Suppressor macrophage (primary cell): Measurements from ENCODE around the gene SPRYD4.
A peak's percentile ranks its signal among the peaks of the same experiment; 100 is the strongest.
"Not testable (repeated sequence)": the region's sequence is repeated elsewhere in the genome, so short reads cannot be mapped to it uniquely, and the experiment has no call there.

Source experiments
- DNase-seq, 4 experiments: peaks; one replicate each; pipeline ENCODE4 v3.0.0-alpha.2; 2020 to 2022
- total RNA-seq, 17 experiments: gene quantifications; one replicate each; lab custom pipeline; 2026; ENCODE audit warnings: mixed read lengths in 6 of 17, inconsistent platforms in 3 of 17; lab: John Stamatoyannopoulos, UW

The SPRYD4 gene
- total RNA-seq, result 8.3 to 20.5 (median 12.8) reads per million in 17 experiments

DNA sequence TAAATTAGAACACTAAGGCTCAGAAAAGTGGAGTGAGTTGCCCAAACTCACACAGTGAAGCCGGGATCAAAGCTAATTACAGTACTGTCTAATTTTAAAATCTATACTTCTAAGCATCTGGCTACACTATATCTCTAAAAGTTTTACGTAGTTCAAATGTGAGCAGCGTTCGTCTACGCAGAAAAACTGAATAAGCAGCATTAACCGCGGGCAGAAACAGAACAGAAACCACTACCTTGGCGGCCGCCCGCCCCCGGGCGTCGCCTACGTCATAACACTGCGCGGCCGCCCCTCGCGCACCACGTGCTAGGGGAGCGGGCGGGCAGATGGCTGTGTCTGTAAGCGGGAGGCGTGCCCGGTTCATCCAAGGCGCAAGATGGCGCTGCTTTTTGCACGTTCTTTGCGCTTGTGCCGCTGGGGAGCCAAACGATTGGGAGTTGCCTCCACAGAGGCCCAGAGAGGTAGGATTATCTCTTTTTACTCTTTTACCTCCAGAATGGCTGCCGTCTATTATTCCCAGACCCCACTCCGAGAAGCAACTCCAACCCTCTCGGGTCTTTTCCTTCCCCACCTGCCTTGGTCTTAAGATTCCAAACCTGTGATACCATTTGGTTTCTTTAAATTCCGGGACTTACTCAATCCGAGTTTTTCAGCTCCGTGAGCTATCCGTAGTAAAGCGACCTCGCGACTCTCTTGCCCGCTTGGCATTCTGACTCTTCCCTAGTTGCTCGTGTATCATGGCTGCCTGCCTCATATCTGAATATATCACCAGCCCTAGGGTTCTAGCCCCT, at the start of gene SPRYD4:
TSS of gene SPRYD4 (plus strand) at position 363 of the 791 bp plus-strand sequence. CDS start at position 377, 14 bp downstream.
- peak; percentile 97 to 98 (median 98) for DNase-seq

DNA sequence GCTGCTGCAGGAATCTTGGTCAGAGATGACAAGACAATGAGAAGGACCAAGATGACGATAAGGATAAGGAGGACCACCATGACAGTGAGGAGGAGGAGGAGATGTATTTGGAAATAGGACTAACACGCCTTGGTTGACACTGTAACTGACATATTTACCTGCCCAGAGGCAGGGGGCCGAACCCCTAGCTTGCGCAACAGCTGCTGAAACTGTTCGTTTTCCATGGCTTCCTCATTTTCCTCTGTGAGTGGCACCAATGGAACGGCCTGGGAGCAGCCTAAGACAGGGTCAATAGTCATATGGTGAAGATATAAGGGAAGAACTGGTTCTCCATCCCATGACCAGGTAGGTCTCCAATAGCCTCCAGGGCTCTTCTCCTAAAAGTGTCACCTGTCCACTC, 48.0 kb upstream of the SPRYD4 start:
- DNase-seq, result peak in 2 of 4 experiments; percentile 1 to 5

DNA sequence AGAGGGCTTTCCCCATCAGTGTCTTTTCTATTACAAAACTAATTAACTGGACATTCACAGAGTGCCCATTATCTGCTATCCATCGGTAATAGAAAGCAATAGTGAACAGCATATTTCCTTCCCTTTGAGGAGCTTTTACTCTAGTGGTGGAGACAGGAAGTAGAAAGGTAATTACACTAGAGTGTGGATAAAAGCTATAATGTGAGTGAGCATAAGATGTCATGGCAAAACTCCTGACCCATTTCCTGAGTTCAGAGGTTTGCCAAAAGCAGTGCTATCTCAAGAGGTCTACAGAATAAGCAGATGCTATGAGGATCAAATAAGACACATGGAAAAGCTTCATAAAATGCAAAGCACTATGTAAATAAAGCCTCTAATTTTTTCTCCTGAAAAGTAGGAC, 43.2 kb upstream of the SPRYD4 start:
- no peak for DNase-seq

DNA sequence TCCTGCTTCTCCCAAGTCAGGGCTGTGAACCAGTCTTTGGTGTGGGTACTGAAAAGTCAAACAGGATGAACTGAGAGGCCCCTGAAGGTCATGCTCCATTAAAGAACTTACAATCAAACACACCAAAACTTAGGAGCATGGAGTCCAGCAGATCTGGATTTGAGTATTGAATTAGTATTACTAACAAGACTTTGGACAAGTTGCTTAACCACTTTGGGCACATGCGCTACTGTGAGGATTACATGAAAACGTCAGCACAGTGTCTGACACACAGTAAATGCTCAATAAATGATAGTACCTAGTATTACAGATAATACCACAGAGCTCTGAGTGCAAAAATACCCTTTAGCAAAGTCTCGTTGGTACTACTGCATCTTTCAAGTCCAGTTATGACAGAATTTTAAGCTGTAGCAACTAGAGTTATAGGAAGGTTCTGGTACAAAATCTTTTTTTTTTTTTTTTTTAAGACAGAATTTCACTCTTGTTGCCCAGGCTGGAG, 42.4 kb upstream of the SPRYD4 start:
- DNase-seq, result no peak

DNA sequence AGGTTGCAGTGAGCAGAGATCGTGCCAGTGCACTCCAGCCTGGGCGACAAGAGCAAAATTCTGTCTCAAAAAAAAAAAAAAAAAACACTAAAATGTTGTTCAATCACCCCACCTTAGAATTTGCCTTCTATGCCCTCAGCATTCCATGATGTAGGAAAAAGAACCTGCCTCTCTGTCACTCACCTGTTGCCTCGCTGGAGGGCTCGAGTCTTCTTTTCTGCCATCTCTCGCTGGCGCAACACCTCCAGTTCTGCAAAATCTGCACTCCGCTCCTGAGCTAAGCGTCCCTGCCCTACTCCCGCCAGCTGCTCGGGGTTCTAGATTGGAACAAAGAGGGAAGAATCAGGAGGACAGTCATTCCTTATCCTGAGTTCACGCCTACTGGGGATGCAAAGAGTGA, 37.1 kb upstream of the SPRYD4 start:
- no peak for DNase-seq

DNA sequence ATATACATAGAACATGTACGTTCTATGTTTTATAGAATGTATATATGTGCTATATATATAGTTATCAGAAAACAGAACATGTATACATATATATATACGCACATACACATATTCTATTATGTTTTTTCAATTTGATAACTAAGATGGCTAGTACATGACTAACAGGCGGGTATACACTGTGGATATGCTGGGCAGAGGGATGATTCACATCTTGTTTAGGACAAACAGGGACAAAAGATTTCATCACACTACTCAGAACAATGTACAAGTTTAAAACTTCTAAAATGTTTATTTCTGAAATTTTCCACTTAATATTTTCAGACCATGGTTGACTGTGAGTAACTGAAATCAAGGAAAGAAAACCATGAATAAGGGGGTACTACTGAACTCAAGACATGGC, 36.5 kb upstream of the SPRYD4 start:
- DNase-seq, result no peak

DNA sequence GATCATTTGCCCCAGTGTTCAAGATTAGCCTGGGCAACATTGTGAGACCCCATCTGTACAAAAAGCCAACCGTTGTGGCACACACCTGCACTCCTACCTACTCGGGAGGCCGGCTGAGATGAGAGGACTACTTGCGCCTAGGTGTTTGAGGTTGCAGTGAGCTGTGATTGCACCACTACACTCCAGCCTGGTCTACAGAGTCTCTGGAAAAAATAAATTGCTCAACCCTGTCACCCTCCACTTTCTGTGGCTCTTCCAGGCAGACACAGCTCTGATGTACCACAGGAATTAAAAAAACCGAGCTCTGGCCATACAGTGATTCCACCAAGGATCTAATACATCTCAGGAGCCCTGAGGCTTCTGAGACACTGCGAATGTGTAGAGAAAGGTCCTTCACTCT, 33.5 kb upstream of the SPRYD4 start:
- DNase-seq, result no peak

DNA sequence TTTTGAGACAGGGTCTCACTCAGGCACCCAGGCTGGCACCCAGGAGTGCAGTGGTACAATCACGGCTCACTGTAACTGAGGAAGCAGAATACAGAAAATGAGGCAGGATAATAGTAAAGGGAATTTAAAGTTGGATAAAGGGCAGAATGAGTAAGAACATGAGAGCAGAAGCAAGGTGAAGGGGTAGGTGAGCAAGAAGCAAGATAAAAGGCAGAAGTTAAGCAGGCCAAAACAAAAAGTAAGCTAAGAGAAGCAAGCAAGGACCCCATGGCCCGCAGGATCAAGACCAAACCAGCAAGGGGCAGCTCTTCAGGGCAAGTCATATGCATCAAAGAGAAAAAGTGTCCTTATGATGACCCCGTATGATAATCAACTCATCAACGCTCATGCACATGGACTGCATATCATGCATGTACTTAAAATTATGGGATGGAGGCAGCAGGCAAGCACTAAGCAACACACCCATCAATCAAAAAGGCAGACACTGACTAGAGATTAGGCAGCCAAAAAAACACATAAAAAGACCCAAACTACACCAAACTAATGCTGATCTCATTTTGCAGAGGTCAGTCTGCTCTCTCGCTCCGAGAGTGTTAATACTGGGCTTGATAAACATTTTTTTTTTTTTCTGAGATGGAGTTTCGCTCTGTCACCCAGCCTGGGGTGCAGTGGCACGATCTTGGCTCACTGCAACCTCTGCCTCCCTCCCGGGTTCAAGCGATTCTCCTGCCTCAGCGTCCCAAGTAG, 30.8 kb upstream of the SPRYD4 start:
- no peak for DNase-seq

DNA sequence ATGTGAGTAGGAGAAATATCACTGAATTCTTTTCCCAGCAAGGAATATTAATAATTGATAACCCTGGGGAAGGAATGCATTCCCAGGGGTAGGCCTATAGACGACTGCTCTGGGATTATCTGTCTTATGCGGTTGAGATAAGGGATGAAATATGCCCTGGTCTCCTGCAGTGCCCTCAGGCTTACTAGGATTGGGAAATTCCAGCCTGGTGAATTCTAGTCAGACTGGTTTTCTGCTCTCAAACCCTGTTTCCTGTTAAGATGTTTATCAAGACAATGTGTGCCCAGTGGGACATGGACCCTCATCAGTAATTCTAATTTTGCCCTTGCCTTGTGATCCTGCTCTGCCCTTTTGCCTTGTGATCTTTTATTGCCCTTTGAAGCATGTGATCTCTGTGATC, 25.2 kb upstream of the SPRYD4 start:
- not testable (repeated sequence) for DNase-seq

DNA sequence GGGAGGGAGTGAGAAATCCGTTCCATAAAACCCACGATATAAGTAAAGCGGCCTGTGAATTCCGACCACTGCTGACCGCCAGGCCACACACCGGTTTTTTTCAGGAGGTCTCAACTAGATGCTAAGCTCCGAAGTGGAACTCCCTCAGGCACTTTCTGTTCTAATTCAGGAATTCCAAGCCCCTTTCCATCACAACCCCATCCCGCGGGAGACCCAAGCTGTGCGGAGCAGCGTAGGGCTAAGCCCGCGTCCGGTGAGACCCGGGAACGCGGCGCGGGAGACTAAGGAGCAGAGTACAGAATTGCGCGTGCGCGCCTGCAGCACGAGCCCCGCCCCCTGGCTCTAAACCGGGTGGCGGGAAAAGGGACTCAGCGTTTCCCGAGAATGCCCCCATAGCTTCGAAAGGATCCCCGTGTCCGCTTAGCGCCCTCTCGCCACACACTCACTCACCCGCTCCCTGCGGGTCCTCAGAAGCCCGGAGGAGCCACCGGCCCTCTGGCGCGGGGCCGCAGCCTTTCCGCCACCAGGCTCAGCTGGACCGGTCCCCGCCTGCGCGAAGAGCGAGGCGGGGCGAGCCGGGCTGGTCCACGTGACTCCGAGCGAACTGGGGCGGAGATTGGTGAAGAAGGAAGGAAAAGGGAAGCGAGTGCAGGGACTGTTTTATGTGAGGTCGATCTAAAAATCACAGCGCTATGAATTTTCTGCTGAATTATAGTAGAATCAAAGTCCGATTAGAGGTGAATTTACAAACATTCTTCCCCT, 19.3 kb upstream of the SPRYD4 start, which contains the start of gene TIMELESS:
TSS of gene TIMELESS (minus strand) at position 567 of the 762 bp plus-strand sequence. CDS start 15,256 bp downstream, outside the sequence.
- DNase-seq, result peak; percentile 92 to 96 (median 96)

DNA sequence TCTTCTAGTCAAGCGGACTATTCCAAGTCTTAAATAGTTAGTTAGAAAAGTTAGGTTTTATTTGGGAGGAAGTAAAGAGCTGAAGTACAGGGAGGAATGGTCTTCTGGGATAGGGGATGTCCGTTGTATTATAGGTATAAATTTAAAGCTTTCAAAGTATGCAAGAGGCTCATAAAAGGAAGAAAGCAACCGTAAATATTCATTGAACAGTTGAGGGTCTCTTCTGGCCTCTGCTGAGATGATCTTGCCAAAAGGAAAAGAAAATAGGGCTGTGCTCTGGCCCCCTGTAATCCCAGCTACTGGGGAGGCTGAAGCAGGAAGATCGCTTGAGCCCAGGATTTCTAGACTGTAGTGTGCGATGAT, 18.8 kb upstream of the SPRYD4 start:
- DNase-seq, result no peak

DNA sequence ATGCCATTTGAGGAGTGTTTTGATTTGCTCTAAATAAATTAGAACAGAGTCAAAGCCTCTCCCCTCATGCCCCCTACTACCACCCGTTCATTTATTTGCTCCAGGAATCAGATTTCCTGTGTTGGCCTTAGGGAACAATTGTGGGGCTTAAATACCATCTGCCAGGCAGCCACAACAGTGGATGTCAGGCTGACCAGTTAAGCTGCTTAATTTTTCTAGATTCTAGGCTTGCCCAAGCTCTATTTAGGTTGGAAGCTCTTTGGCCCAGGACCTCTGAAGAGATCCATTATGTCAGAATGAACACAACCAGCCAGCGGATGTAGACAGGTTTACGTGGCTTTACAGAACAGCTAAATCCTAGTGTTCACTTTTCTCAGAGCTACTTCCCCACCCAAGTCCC, 18.1 kb upstream of the SPRYD4 start:
- DNase-seq, result no peak

DNA sequence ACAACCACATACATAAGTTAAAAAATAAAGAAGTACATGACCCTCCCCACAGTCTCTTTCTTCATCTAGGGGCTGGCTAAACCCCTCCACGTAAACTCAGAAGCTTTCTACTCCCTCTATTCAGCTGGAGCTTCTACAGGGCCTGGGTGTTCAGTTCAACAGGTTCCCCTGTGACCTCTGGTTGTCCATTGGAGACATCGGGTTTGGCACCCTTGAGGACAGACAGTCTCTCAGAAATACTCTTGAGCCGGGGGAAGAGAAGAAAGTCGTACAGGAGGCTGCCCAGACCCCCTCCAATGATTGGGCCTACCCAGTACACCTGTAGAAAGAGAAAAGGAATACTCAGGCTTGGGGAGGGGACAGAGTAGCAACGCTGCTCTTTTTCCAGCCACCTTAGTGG, 17.2 kb upstream of the SPRYD4 start:
- DNase-seq, result no peak

DNA sequence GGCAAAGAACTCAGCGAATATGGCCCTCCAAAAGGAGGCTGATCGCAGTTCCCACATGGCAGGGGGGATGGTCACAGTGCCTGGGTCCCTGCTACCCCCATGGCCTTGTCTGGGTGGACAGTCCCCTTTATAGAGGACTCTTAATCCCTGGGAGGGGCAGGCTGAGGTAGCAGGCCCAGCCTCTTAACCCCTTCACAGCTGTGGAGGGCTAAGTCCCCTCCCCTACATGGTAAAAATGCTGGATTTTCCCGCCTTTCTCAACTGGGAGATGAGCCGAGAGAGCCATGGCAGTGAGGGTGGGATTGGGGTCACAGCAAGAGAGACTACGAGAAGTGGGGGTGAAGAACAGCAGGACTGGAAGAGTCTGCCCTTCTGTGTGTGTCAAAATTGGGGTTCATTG, 13.8 kb upstream of the SPRYD4 start, which contains the start of gene MIP:
TSS of gene MIP (minus strand) at position 101 of the 400 bp plus-strand sequence. CDS start at position 57, 44 bp downstream.
- DNase-seq, result no peak

DNA sequence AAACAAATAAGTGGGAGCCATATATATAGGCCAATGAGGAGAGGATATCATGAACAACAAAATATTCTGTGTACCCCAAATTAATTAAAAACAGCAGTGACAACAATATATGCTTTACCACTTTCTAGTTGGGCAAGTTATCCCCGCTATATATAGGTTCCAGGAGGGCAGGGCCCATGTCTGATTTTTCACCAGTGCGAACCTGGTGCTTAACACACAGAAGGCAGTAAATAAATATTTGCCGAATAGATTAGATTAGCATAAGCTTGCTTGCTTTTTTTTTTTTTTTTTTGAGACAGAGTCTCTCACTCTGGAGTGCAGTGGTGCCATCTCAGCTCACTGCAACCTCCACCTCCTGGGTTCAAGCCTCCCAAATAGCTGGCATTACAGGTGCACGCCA, 10.6 kb upstream of the SPRYD4 start:
- DNase-seq, result no peak

DNA sequence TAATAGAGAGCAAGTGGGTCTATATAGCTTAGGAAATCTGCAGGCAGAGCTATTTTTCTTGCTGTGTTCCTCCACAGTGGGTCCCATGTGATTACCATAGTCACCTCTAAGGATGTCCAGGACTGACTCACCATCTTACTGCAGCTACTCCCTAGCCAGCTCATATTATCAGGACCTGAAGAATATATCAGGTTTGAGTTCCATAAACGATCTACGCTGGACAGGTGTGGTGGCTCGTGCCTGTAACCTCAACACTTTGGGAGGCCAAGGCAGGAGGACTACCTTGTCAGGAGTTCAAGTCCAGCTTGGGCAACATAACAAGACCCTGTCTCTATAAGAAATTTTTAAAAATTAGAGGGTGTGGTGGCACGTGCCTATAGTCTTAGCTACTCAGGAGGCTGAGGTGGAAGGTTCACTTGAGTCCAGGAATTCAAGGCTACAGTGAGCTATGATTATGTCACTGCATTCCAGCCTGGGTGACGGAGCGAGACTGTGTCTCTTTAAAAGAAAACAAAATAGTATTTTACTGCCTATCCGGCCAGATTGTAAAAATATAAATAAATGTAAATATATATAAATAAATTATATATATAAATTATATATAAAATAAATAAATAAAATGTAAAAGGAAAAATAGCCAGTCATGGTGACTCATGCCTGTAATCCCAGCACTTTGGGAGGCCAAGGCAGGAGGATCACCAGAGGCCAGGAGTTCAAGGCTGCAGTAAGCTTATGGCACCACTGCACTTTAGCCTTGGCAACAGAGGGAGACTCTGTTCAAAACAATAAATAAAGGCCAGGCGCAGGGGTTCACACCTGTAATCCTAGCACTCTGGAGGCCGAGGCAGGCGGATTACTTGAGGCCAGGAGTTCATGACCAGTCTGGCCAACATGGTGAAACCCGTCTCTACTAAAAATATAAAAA, 6.9 kb upstream of the SPRYD4 start:
- peak in 1 of 4 experiments; percentile 14 for DNase-seq

DNA sequence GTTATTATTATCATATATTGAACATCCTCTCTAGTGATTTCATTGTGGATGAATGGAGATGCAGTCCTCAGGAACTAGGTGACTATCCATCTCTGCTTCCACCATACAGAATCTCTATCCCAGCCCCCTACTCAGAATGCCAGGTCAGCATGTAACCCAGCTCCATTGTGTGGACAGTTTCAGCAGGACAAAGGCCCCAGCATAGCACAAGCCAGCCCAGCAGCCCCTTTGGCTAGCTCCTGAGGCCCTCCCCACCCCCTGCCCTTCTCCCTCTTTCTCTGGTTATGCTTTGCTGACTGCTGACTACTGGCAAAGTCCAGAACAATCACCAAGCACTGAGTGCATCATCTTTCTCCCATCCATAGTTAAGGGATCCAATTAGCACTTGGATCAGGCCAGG, 5.8 kb upstream of the SPRYD4 start:
- no peak for DNase-seq

DNA sequence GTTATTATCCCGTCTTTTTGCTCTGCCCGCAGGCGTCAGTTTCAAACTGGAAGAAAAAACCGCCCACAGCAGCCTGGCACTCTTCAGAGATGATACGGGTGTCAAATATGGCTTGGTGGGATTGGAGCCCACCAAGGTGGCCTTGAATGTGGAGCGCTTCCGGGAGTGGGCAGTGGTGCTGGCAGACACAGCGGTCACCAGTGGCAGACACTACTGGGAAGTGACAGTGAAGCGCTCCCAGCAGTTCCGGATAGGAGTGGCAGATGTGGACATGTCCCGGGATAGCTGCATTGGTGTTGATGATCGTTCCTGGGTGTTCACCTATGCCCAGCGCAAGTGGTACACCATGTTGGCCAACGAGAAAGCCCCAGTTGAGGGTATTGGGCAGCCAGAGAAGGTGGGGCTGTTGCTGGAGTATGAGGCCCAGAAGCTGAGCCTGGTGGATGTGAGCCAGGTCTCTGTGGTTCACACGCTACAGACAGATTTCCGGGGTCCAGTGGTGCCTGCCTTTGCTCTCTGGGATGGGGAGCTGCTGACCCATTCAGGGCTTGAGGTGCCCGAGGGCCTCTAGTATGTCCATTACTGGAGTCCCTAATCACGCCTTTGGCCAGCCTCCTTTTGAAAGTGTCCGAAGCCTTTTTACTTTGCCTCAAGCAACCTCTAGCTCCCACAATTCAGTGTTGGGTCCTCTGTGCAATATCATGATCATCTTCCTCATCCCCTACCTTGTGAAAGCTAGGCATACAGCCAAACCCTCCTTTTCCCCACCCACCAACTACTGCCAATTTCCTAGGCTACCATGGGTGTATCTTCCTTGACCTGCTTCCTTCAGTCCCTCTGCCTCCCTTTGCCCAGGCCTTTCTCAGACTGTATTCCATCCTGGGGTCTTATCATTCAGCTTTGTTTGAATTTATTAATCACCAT, 891 bp downstream of the SPRYD4 start:
- DNase-seq, result peak in 3 of 4 experiments; percentile 28 to 48 (median 31)

DNA sequence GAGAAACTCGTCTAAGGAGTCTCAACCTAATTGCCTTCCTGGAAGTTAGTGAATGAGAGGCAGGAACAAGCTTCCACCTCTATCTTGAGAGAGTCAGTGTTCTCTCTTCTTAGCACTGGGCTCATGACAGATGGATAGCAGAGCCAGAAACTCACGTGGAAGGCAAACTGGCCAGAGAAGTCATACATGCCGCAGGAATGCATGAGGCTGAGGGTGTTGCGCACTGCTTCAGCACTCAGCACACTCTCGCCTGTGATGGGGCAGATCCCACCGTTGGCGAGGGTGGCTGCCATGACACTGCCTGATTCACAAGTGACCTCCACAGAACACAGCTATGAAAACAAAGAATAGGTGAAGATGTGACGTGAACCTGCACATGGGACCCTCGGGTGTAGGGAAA, 6.0 kb downstream of the SPRYD4 start:
- no peak for DNase-seq

DNA sequence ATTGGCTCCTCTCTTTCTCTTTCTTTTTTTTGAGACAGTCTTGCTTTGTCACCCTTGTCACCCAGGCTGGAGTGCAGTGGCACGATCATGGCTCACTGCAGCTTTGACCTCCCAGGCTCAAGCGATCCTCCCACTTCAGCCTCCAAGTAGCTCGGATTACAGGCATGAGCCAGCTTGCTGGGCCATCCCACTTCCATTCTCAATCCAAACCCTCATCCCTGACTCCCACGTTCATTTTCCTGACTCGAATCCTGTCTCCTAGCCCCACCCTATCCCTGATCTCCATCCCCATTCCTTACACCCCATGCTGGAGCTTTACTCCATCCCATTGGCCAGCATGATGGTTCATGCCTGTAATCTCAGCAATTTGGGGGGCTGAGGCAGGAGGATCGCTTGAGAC, 7.8 kb downstream of the SPRYD4 start:
- DNase-seq, result no peak
